GM23338 (cell line): ENCODE results near the gene SYNDIG1.

Source experiments
- CREB1 ChIP-seq: fragments of 250-450 bp; sonication (Bioruptor Pico); IDR thresholded peaks from 2 replicates; pipeline ENCODE4 v1.5.0; 2020; ENCODE audit warnings: low read depth, mild to moderate bottlenecking, moderate library complexity
- EZH2 ChIP-seq: fragments of 200-600 bp; sonication (generic); IDR thresholded peaks from one replicate; pipeline ENCODE4 v1.8.0; 2017; ENCODE audit warnings: antibody characterized with exemption, mild to moderate bottlenecking, low read depth; ENCODE audit not compliant: unreplicated experiment
- JUNB ChIP-seq: IDR thresholded peaks from one replicate; pipeline ENCODE4 v1.6.1; 2016; ENCODE audit warnings: antibody characterized with exemption; ENCODE audit not compliant: unreplicated experiment
- POLR2AphosphoS5 ChIP-seq: IDR thresholded peaks from 2 replicates; pipeline ENCODE4 v1.6.1; 2016; ENCODE audit warnings: antibody characterized with exemption, low read depth
- STAT1 ChIP-seq: IDR thresholded peaks from one replicate; pipeline ENCODE4 v1.6.1; 2016; ENCODE audit warnings: antibody characterized with exemption; ENCODE audit not compliant: unreplicated experiment
- ZNF331 ChIP-seq: fragments of 250-450 bp; sonication (Bioruptor Pico); IDR thresholded peaks from 2 replicates; pipeline ENCODE4 v1.5.0; 2020; ENCODE audit warnings: low read depth, mild to moderate bottlenecking, moderate library complexity
- TF ChIP-seq, protein P1 (sequence below), 2 experiments: fragments of 200-600 bp in 1 of 2; sonication (generic) in 1 of 2; conservative IDR thresholded peaks; 2 replicates each; pipeline versions ENCODE4 v1.5.1 to v1.6.1; 2016 to 2017; ENCODE audit warnings: antibody characterized with exemption in 2 of 2, low read depth in 2 of 2, mild to moderate bottlenecking in 2 of 2, moderate library complexity in 1 of 2
- TF ChIP-seq, protein P2 (sequence below): IDR thresholded peaks from 2 replicates; pipeline ENCODE4 v1.6.1; 2016; ENCODE audit warnings: antibody characterized with exemption
- TF ChIP-seq, protein P3 (sequence below): IDR thresholded peaks from one replicate; pipeline ENCODE4 v1.6.1; 2018; ENCODE audit warnings: antibody characterized with exemption; ENCODE audit not compliant: unreplicated experiment

DNA sequence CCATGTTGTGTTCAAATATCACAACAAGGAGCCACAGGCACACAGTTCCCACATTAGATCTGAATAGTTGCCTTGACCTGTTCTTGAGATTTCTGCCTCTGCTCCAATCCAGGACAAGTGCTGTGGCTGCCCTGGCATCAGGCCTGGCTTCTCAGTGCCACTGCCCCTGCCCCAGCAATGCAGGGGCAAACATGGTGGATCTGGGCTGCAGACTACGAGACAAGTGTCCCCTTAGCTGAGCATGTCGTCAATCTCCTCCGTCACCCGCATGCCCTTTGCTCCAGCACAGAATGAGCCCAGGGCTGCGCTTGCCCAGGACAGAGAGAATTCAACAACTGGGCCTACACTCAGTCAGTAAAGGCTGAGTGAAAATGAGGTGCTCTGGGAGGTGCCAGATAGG lies 201.6 kb downstream of the SYNDIG1 start:
- no peak for TF ChIP-seq JUNB
- no peak for TF ChIP-seq STAT1
- TF ChIP-seq, protein P1, sequence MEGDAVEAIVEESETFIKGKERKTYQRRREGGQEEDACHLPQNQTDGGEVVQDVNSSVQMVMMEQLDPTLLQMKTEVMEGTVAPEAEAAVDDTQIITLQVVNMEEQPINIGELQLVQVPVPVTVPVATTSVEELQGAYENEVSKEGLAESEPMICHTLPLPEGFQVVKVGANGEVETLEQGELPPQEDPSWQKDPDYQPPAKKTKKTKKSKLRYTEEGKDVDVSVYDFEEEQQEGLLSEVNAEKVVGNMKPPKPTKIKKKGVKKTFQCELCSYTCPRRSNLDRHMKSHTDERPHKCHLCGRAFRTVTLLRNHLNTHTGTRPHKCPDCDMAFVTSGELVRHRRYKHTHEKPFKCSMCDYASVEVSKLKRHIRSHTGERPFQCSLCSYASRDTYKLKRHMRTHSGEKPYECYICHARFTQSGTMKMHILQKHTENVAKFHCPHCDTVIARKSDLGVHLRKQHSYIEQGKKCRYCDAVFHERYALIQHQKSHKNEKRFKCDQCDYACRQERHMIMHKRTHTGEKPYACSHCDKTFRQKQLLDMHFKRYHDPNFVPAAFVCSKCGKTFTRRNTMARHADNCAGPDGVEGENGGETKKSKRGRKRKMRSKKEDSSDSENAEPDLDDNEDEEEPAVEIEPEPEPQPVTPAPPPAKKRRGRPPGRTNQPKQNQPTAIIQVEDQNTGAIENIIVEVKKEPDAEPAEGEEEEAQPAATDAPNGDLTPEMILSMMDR (conservative IDR thresholded peaks at IDR 0.05; ENCODE audit: low read depth in 2 of 2), result no peak
- TF ChIP-seq, protein P2, sequence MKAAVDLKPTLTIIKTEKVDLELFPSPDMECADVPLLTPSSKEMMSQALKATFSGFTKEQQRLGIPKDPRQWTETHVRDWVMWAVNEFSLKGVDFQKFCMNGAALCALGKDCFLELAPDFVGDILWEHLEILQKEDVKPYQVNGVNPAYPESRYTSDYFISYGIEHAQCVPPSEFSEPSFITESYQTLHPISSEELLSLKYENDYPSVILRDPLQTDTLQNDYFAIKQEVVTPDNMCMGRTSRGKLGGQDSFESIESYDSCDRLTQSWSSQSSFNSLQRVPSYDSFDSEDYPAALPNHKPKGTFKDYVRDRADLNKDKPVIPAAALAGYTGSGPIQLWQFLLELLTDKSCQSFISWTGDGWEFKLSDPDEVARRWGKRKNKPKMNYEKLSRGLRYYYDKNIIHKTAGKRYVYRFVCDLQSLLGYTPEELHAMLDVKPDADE, result no peak
- TF ChIP-seq, protein P3, sequence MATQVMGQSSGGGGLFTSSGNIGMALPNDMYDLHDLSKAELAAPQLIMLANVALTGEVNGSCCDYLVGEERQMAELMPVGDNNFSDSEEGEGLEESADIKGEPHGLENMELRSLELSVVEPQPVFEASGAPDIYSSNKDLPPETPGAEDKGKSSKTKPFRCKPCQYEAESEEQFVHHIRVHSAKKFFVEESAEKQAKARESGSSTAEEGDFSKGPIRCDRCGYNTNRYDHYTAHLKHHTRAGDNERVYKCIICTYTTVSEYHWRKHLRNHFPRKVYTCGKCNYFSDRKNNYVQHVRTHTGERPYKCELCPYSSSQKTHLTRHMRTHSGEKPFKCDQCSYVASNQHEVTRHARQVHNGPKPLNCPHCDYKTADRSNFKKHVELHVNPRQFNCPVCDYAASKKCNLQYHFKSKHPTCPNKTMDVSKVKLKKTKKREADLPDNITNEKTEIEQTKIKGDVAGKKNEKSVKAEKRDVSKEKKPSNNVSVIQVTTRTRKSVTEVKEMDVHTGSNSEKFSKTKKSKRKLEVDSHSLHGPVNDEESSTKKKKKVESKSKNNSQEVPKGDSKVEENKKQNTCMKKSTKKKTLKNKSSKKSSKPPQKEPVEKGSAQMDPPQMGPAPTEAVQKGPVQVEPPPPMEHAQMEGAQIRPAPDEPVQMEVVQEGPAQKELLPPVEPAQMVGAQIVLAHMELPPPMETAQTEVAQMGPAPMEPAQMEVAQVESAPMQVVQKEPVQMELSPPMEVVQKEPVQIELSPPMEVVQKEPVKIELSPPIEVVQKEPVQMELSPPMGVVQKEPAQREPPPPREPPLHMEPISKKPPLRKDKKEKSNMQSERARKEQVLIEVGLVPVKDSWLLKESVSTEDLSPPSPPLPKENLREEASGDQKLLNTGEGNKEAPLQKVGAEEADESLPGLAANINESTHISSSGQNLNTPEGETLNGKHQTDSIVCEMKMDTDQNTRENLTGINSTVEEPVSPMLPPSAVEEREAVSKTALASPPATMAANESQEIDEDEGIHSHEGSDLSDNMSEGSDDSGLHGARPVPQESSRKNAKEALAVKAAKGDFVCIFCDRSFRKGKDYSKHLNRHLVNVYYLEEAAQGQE, result no peak
- TF ChIP-seq CREB1 (CRISPR knock-in tag), result no peak
- no peak for TF ChIP-seq POLR2AphosphoS5
- TF ChIP-seq EZH2, result no peak
- TF ChIP-seq ZNF331 (CRISPR knock-in tag), result no peak
